BE2C (cell line): Measurements from ENCODE around the gene NR2C2AP.

Source experiments
- DNase-seq: peaks from one replicate; pipeline ENCODE4 v3.0.0-alpha.2; 2020
- H3K27me3 ChIP-seq: fragments of 250-450 bp; sonication (Bioruptor Pico); 2 replicates; pipeline ENCODE4 v1.5.1; 2020; ENCODE audit warnings: mild to moderate bottlenecking
- H3K36me3 ChIP-seq: fragments of 250-450 bp; sonication (Bioruptor Pico); 2 replicates; pipeline ENCODE4 v1.5.1; 2020; ENCODE audit warnings: mild to moderate bottlenecking
- H3K4me1 ChIP-seq: fragments of 250-450 bp; sonication (Bioruptor Pico); 2 replicates; pipeline ENCODE4 v1.5.1; 2020
- H3K4me3 ChIP-seq: 2 replicates; pipeline ENCODE4 v1.5.1; 2011; ENCODE audit warnings: low read depth, low read length
- H3K9me3 ChIP-seq: fragments of 250-450 bp; sonication (Bioruptor Pico); 2 replicates; pipeline ENCODE4 v1.5.1; 2020
- TF ChIP-seq, protein P1 (sequence below): IDR thresholded peaks from 2 replicates; pipeline ENCODE4 v1.5.1; 2012; ENCODE audit warnings: mild to moderate bottlenecking, low read depth, low read length

Gene NR2C2AP

DNA sequence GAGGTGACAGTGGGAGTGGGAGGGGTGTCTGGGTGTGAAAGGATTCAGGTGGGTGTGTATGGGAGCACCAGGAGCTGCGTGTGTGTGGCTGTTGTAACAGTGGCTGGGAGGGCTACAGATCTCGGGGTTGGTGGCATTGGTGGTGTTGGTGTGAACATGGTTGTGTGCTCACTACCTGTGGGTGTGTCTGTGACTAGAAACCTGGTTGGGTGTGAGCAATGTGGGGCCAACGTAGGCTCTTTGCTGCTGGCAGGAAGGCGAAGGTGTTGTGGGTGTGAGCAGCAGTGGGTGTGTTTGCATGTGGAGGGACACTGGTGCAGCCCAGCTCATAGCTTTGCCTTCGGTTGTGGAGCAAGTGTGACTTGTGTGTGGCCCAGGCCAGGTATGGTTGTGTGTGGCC, 3.7 kb upstream of the NR2C2AP start:
- DNase-seq, result no peak
- Histone ChIP-seq H3K36me3 (no peaks in the 10 kb centered on the region), H3K27me3 (peaks cover 14% of the 10 kb centered on the region), H3K9me3 (no peaks in the 10 kb centered on the region), H3K4me3 (no peak overlapping the region), H3K4me1 (no peaks in the 10 kb centered on the region)
- TF ChIP-seq, protein P1, sequence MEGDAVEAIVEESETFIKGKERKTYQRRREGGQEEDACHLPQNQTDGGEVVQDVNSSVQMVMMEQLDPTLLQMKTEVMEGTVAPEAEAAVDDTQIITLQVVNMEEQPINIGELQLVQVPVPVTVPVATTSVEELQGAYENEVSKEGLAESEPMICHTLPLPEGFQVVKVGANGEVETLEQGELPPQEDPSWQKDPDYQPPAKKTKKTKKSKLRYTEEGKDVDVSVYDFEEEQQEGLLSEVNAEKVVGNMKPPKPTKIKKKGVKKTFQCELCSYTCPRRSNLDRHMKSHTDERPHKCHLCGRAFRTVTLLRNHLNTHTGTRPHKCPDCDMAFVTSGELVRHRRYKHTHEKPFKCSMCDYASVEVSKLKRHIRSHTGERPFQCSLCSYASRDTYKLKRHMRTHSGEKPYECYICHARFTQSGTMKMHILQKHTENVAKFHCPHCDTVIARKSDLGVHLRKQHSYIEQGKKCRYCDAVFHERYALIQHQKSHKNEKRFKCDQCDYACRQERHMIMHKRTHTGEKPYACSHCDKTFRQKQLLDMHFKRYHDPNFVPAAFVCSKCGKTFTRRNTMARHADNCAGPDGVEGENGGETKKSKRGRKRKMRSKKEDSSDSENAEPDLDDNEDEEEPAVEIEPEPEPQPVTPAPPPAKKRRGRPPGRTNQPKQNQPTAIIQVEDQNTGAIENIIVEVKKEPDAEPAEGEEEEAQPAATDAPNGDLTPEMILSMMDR, result no peak

DNA sequence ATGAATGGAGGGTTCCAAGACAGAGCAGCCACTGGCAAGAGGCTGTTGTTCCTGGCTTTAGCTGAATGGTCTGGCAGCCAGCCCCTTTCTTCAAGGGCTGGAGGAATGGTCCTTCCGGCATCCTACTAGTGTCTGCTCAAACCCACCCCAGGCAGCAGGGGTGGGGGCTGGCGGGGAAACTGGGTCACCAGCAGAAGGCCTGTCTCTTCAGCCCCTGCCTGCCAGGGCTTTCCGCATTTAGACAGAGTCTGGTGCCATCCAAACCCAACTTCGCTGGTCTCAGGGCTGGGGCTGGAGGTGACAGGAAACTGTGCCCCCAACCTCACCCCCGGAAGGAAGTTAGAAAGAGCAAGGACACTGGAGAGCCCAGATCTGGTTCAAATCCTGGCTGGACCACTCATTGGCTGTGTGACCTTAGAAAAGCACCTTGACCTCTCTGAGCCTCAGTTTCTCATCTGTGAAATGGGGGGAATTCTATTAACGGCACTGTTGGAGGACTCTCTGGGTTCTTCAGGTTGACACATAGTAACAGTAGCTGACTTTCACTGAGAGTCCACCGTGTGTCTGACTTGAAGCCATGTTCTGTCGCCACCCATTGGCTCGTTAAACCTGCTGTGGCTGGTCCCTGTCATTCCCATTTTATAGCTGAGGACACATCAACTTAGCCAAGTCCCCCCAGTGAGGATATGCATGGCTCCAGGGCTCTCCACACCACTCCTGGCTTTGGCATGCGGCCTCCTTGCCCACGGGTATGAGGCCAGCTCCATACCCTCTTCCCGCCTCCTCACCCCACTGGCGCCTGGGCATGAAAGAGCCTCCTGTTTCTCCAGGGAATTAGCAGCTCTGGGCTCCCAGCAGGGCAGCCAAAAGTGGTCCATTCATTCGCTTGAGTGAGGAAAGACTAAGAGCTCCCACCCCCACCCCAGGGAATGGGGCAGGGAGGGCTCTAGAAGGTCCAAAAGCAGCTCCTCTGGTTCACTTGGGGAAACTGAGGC, 2.5 kb upstream of the NR2C2AP start:
- H3K4me3 ChIP-seq, result no peak overlapping the region
- DNase-seq, result no peak
- H3K27me3 ChIP-seq, result peaks cover 5% of the 10 kb centered on the region; the same call in 1 of the 2 replicates
- H3K4me1 ChIP-seq, result no peaks in the 10 kb centered on the region
- no peaks in the 10 kb centered on the region for H3K9me3 ChIP-seq
- TF ChIP-seq, protein P1, result no peak
- no peaks in the 10 kb centered on the region; the same call in 1 of the 2 replicates for H3K36me3 ChIP-seq

DNA sequence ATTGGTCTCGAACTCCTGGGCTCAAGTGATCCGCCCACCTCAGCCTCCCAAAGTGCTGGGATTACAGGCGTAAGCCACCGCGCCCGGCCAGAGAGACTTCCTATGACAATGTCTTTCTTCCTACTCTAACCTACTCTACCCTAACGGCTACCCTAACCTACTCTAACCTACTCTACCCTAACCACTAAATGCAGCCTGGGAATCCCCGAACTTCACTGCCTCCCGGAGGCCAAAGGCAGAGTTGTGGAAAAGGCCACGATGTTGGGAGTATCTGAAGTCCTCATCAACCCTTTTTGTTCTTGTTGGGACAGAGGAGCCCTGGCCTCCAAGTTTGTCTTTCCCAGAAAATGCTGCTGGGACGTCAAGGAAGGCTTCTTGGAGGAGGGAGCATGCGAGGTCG, 967 bp upstream of the NR2C2AP start:
- H3K4me1 ChIP-seq, result no peaks in the 10 kb centered on the region

DNA sequence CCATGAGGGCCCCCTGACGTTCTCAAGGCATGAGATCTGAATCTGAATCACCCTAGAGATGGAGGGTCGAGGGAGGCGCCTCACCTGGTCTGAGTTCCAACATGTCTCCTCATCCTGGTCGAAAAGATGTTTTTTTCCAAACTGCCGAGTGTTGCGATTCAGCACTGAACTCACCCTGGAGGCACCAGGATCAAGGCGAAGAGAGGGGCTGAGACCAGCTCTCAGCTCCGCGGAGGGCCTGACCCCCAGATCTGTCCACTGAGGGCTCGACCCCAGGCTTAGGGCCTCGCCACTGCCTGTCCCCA, 555 bp downstream of the NR2C2AP start:
- DNase-seq, result no peak
- Histone ChIP-seq H3K27me3 (peaks cover 5% of the 10 kb centered on the region; the same call in 1 of the 2 replicates), H3K4me3 (peak overlapping the region; percentile 90), H3K36me3 (peaks cover 2% of the 10 kb centered on the region), H3K9me3 (no peaks in the 10 kb centered on the region), H3K4me1 (no peaks in the 10 kb centered on the region)
- TF ChIP-seq, protein P1, result no peak

More for the DNA sequence above, 967 bp upstream of the NR2C2AP start:
- H3K36me3 ChIP-seq, result no peaks in the 10 kb centered on the region; the same call in 1 of the 2 replicates
- H3K27me3 ChIP-seq, result peaks cover 5% of the 10 kb centered on the region; the same call in 1 of the 2 replicates
- DNase-seq, result no peak
- no peaks in the 10 kb centered on the region for H3K9me3 ChIP-seq
- no peak overlapping the region for H3K4me3 ChIP-seq
- TF ChIP-seq, protein P1, result no peak

DNA sequence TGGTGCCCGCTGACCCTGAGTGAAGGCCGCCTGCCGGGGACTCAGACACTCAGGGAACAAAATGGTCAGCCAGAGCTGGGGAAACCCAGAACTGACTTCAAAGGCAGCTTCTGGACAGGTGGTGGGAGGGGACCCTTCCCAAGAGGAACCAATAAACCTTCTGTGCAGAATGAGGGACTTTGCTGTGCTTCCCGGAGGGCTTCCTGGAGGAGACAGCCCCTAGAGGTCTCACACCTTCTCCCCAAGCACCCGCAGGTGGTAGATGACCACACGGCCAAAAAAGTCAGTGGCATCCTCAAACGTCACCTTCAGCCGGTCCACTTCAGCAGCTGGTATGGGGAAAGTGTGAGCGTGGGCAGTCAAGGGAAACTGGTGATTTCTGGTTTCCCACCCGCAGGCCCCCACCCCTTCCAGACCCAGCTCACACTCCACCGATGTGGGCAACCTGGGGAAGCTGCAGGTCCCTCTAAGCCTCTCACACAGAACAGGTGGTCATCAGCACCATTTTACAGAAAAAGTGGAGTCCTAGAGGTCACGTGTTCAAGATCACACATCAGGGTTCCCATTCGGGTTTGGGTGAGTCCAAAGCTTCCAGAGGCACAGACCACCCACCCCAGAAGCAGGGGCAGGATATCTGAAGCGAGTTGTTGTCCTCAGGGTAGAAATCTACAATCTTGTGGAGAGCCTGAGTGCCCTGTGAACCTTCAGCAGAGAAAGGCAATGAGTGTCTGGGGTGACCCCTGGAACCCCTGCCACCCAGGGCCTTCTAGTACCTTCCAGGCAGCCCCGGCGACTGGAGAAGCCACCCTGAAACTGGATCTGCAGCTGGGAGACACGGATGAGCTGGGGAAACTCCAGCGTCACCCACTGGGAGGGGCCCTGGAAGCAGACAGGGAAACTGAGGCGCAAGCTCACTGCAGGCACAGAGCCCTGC, 1.2 kb downstream of the NR2C2AP start:
- TF ChIP-seq, protein P1, result no peak
- peaks cover 5% of the 10 kb centered on the region; the same call in 1 of the 2 replicates for H3K27me3 ChIP-seq
- H3K36me3 ChIP-seq, result peaks cover 7% of the 10 kb centered on the region
- H3K4me3 ChIP-seq, result peak overlapping the region; percentile 90
- DNase-seq, result no peak
- H3K9me3 ChIP-seq, result no peaks in the 10 kb centered on the region
- H3K4me1 ChIP-seq, result no peaks in the 10 kb centered on the region
